NB4 (cell line): Measurements from ENCODE around the gene SNAP29.

ENCODE experiments used
- CTCF ChIP-seq: IDR thresholded peaks from one replicate; pipeline ENCODE4 v1.5.1; 2012; ENCODE audit warnings: low read depth, low read length
- MAX ChIP-seq: IDR thresholded peaks from 2 replicates; pipeline ENCODE4 v1.6.1; 2011; ENCODE audit warnings: low read depth, low read length
- POLR2A ChIP-seq: IDR thresholded peaks from 2 replicates; pipeline ENCODE4 v1.6.1; 2011; ENCODE audit warnings: mild to moderate bottlenecking; ENCODE audit not compliant: insufficient read length; ENCODE audit errors: extremely low read depth

DNA sequence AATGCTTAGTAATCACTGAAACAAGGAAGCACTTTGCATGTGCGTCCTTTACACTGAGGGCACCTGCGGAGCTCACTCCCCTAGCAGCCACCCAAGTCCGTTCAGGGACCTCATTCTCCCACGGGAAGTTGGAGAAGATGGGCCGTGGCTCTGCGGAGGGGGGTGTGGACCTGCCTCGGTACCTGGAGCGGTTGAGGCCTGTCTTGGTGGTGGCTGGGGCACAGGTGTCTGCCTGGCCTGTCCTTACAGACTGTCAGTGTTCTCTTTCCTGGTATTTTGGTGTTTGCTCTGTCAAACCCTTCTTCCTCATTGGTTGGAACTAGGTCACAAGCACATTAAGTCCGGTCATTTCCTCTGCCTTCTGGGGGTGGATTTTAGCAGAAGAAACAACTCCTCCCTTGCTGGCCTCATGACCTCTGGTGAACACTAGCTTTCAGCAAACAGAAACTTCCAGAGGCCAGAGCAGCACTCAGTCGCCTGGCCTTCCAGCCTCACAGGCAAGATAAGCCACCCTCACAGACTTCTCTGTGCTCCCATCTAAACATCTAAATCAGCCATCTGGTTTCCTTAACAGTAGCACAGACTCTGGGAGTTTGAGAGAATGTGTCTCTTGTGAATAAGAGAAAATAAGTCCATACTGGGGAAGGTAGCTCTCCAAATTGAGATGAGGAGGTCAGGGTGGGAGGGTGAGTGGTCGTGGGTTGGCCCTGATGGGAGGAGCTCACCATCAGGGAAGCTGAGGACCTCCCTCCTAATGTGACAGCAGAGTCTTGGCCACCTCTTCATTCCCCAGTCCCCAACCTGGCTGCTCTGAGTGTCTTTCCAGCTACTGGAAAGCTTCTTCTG is 8.6 kb downstream of the SNAP29 start:
- no peak for TF ChIP-seq POLR2A
- TF ChIP-seq MAX: no peak
- TF ChIP-seq CTCF: no peak
